WTC11 (cell line): ENCODE results near the gene NKX6-1. TPM values are rescaled to one million over a fixed set of nuclear protein-coding genes. Genes with fewer than 3 reads are reported as not detected.

ENCODE experiments used
- ATAC-seq: fragments of 200-7000 bp; cut with Tn5 transposase; 2 replicates; pipeline ENCODE4 v1.10.0; 2021; ENCODE audit warnings: mild to moderate bottlenecking, moderate library complexity
- CTCF ChIA-PET: fragments of 300-600 bp; sonication (Branson Sonifier 250); formaldehyde crosslinking; loops from one replicate; lab custom pipeline; 2021; ENCODE audit warnings: antibody characterized with exemption; lab: Charles Lee
- POLR2A ChIA-PET: fragments of 350-600 bp; sonication (Branson Sonifier 250); formaldehyde crosslinking; loops from one replicate; lab custom pipeline; 2021; ENCODE audit warnings: antibody characterized with exemption; lab: Charles Lee
- DNase-seq: peaks from one replicate; pipeline ENCODE4 v3.0.0; 2021; ENCODE audit warnings: low spot score
- H3K27ac Mint-ChIP-seq: 2 replicates; pipeline ENCODE4 v1.8.0; 2021; ENCODE audit warnings: mixed read lengths
- H3K27me3 Mint-ChIP-seq: 2 replicates; pipeline ENCODE4 v1.8.0; 2021; ENCODE audit warnings: low read depth, mild to moderate bottlenecking, moderate library complexity, mixed read lengths
- H3K36me3 Mint-ChIP-seq: 2 replicates; pipeline ENCODE4 v1.8.0; 2021; ENCODE audit warnings: mixed read lengths
- H3K4me1 Mint-ChIP-seq: 2 replicates; pipeline ENCODE4 v1.8.0; 2022; ENCODE audit warnings: mixed read lengths
- H3K4me3 Mint-ChIP-seq: 2 replicates; pipeline ENCODE4 v1.8.0; 2021; ENCODE audit warnings: mild to moderate bottlenecking, moderate library complexity, mixed read lengths
- H3K9me3 Mint-ChIP-seq: 2 replicates; pipeline ENCODE4 v1.8.0; 2021; ENCODE audit warnings: mixed read lengths
- CREM ChIP-seq: sonication (generic); formaldehyde crosslinking; IDR thresholded peaks from 2 replicates; pipeline ENCODE4 v1.8.1; 2022; ENCODE audit warnings: mild to moderate bottlenecking, missing genetic modification reagents, moderate library complexity
- FOXP1 ChIP-seq: sonication (generic); formaldehyde crosslinking; IDR thresholded peaks from 2 replicates; pipeline ENCODE4 v1.8.0; 2022; ENCODE audit warnings: missing genetic modification reagents, mild to moderate bottlenecking, moderate library complexity, borderline replicate concordance
- GRHL2 ChIP-seq: fragments of 250-450 bp; sonication (Bioruptor Pico); IDR thresholded peaks from 2 replicates; pipeline ENCODE4 v1.8.0; 2022; ENCODE audit warnings: mild to moderate bottlenecking, moderate library complexity; ENCODE audit not compliant: insufficient replicate concordance, severe bottlenecking
- HMGA2 ChIP-seq: fragments of 250-450 bp; sonication (Bioruptor Pico); IDR thresholded peaks from 2 replicates; pipeline ENCODE4 v1.4.0; 2021; ENCODE audit warnings: mild to moderate bottlenecking, moderate library complexity
- NFE2L1 ChIP-seq: sonication (generic); formaldehyde crosslinking; IDR thresholded peaks from 2 replicates; pipeline ENCODE4 v1.8.1; 2023; ENCODE audit warnings: missing genetic modification reagents
- OVOL2 ChIP-seq: fragments of 250-450 bp; sonication (Bioruptor Pico); IDR thresholded peaks from 2 replicates; pipeline ENCODE4 v1.9.0; 2021; ENCODE audit warnings: mild to moderate bottlenecking, borderline replicate concordance
- SP1 ChIP-seq: sonication (generic); formaldehyde crosslinking; conservative IDR thresholded peaks from 2 replicates; pipeline ENCODE4 v1.8.1; 2022; ENCODE audit warnings: missing genetic modification reagents
- ZNF121 ChIP-seq: sonication (generic); formaldehyde crosslinking; IDR thresholded peaks from 2 replicates; pipeline ENCODE4 v1.8.0; 2023; ENCODE audit warnings: missing genetic modification reagents
- ZNF138 ChIP-seq: sonication (generic); formaldehyde crosslinking; conservative IDR thresholded peaks from 2 replicates; pipeline ENCODE4 v1.8.1; 2022; ENCODE audit warnings: mild to moderate bottlenecking, moderate library complexity, missing genetic modification reagents
- ZNF232 ChIP-seq: sonication (generic); formaldehyde crosslinking; IDR thresholded peaks from 2 replicates; pipeline ENCODE4 v1.8.0; 2022; ENCODE audit warnings: mild to moderate bottlenecking, missing genetic modification reagents
- total RNA-seq: library from RNA; stranded (reverse); gene quantifications from 3 replicates; pipeline ENCODE4 v1.2.3, GENCODE V29; 2021
- TF ChIP-seq, protein P1 (sequence below): sonication (generic); formaldehyde crosslinking; IDR thresholded peaks from 2 replicates; pipeline ENCODE4 v1.8.0; 2022; ENCODE audit warnings: missing genetic modification reagents
- TF ChIP-seq, protein P2 (sequence below): sonication (generic); formaldehyde crosslinking; IDR thresholded peaks from 2 replicates; pipeline ENCODE4 v1.8.1; 2023; ENCODE audit warnings: mild to moderate bottlenecking, missing genetic modification reagents, borderline replicate concordance
- TF ChIP-seq, protein P3 (sequence below): sonication (generic); formaldehyde crosslinking; IDR thresholded peaks from 2 replicates; pipeline ENCODE4 v1.8.1; 2022; ENCODE audit warnings: low read depth, mild to moderate bottlenecking, moderate library complexity, missing genetic modification reagents, borderline replicate concordance
- TF ChIP-seq, protein P4 (sequence below): sonication (generic); formaldehyde crosslinking; IDR thresholded peaks from 2 replicates; pipeline ENCODE4 v1.8.0; 2022; ENCODE audit warnings: mild to moderate bottlenecking, missing genetic modification reagents
- TF ChIP-seq, protein P5 (sequence below): sonication (generic); formaldehyde crosslinking; IDR thresholded peaks from 2 replicates; pipeline ENCODE4 v1.8.0; 2023; ENCODE audit warnings: mild to moderate bottlenecking, missing genetic modification reagents
- TF ChIP-seq, protein P6 (sequence below): sonication (generic); formaldehyde crosslinking; IDR thresholded peaks from 2 replicates; pipeline ENCODE4 v1.8.0; 2022; ENCODE audit warnings: mild to moderate bottlenecking, missing genetic modification reagents

The NKX6-1 gene
- total RNA-seq, 1 experiment from 2014 or later, result 0.09 TPM

DNA sequence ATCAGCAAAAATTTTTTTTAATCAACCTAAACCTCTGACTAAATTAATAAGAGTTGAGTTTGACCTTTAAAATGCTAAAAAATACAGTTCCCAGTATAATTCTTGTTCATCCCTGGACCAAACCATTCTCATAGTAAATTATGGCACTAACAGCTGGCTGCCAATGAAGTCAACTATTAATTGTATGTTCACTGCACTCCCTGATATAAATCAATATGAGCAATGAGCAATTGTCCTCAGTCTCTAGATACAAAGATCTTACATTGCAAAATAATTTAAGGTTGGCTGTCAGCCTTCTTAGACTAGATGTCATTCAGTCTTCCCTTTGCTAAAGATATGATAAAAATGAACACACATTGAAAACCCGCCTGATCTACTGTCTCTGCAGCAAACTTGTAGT, 39.3 kb downstream of the NKX6-1 start:
- no peak for ATAC-seq
- Mint-ChIP-seq H3K4me1 (peaks cover 16% of the 10 kb centered on the region), H3K27me3 (no peaks in the 10 kb centered on the region), H3K36me3 (no peaks in the 10 kb centered on the region), H3K9me3 (no peaks in the 10 kb centered on the region), H3K4me3 (no peak overlapping the region), H3K27ac (no peak overlapping the region)
- TF ChIP-seq ZNF138 (CRISPR knock-in tag), result no peak
- TF ChIP-seq OVOL2 (CRISPR knock-in tag), result no peak
- no peak for TF ChIP-seq NFE2L1 (CRISPR knock-in tag)
- TF ChIP-seq, protein P1, sequence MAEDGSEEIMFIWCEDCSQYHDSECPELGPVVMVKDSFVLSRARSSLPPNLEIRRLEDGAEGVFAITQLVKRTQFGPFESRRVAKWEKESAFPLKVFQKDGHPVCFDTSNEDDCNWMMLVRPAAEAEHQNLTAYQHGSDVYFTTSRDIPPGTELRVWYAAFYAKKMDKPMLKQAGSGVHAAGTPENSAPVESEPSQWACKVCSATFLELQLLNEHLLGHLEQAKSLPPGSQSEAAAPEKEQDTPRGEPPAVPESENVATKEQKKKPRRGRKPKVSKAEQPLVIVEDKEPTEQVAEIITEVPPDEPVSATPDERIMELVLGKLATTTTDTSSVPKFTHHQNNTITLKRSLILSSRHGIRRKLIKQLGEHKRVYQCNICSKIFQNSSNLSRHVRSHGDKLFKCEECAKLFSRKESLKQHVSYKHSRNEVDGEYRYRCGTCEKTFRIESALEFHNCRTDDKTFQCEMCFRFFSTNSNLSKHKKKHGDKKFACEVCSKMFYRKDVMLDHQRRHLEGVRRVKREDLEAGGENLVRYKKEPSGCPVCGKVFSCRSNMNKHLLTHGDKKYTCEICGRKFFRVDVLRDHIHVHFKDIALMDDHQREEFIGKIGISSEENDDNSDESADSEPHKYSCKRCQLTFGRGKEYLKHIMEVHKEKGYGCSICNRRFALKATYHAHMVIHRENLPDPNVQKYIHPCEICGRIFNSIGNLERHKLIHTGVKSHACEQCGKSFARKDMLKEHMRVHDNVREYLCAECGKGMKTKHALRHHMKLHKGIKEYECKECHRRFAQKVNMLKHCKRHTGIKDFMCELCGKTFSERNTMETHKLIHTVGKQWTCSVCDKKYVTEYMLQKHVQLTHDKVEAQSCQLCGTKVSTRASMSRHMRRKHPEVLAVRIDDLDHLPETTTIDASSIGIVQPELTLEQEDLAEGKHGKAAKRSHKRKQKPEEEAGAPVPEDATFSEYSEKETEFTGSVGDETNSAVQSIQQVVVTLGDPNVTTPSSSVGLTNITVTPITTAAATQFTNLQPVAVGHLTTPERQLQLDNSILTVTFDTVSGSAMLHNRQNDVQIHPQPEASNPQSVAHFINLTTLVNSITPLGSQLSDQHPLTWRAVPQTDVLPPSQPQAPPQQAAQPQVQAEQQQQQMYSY (CRISPR knock-in tag), result no peak
- no peak for TF ChIP-seq GRHL2 (CRISPR knock-in tag)
- TF ChIP-seq, protein P2, sequence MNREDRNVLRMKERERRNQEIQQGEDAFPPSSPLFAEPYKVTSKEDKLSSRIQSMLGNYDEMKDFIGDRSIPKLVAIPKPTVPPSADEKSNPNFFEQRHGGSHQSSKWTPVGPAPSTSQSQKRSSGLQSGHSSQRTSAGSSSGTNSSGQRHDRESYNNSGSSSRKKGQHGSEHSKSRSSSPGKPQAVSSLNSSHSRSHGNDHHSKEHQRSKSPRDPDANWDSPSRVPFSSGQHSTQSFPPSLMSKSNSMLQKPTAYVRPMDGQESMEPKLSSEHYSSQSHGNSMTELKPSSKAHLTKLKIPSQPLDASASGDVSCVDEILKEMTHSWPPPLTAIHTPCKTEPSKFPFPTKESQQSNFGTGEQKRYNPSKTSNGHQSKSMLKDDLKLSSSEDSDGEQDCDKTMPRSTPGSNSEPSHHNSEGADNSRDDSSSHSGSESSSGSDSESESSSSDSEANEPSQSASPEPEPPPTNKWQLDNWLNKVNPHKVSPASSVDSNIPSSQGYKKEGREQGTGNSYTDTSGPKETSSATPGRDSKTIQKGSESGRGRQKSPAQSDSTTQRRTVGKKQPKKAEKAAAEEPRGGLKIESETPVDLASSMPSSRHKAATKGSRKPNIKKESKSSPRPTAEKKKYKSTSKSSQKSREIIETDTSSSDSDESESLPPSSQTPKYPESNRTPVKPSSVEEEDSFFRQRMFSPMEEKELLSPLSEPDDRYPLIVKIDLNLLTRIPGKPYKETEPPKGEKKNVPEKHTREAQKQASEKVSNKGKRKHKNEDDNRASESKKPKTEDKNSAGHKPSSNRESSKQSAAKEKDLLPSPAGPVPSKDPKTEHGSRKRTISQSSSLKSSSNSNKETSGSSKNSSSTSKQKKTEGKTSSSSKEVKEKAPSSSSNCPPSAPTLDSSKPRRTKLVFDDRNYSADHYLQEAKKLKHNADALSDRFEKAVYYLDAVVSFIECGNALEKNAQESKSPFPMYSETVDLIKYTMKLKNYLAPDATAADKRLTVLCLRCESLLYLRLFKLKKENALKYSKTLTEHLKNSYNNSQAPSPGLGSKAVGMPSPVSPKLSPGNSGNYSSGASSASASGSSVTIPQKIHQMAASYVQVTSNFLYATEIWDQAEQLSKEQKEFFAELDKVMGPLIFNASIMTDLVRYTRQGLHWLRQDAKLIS (CRISPR knock-in tag), result no peak
- TF ChIP-seq, protein P3, sequence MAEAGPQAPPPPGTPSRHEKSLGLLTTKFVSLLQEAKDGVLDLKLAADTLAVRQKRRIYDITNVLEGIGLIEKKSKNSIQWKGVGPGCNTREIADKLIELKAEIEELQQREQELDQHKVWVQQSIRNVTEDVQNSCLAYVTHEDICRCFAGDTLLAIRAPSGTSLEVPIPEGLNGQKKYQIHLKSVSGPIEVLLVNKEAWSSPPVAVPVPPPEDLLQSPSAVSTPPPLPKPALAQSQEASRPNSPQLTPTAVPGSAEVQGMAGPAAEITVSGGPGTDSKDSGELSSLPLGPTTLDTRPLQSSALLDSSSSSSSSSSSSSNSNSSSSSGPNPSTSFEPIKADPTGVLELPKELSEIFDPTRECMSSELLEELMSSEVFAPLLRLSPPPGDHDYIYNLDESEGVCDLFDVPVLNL (CRISPR knock-in tag), result no peak
- TF ChIP-seq, protein P4, sequence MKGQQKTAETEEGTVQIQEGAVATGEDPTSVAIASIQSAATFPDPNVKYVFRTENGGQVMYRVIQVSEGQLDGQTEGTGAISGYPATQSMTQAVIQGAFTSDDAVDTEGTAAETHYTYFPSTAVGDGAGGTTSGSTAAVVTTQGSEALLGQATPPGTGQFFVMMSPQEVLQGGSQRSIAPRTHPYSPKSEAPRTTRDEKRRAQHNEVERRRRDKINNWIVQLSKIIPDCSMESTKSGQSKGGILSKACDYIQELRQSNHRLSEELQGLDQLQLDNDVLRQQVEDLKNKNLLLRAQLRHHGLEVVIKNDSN (CRISPR knock-in tag), result no peak
- TF ChIP-seq ZNF121, result no peak
- TF ChIP-seq ZNF232, result no peak
- TF ChIP-seq, protein P5, sequence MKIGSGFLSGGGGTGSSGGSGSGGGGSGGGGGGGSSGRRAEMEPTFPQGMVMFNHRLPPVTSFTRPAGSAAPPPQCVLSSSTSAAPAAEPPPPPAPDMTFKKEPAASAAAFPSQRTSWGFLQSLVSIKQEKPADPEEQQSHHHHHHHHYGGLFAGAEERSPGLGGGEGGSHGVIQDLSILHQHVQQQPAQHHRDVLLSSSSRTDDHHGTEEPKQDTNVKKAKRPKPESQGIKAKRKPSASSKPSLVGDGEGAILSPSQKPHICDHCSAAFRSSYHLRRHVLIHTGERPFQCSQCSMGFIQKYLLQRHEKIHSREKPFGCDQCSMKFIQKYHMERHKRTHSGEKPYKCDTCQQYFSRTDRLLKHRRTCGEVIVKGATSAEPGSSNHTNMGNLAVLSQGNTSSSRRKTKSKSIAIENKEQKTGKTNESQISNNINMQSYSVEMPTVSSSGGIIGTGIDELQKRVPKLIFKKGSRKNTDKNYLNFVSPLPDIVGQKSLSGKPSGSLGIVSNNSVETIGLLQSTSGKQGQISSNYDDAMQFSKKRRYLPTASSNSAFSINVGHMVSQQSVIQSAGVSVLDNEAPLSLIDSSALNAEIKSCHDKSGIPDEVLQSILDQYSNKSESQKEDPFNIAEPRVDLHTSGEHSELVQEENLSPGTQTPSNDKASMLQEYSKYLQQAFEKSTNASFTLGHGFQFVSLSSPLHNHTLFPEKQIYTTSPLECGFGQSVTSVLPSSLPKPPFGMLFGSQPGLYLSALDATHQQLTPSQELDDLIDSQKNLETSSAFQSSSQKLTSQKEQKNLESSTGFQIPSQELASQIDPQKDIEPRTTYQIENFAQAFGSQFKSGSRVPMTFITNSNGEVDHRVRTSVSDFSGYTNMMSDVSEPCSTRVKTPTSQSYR, result no peak
- POLR2A ChIA-PET, result no interaction called here
- CTCF ChIA-PET, result interaction anchor here (2.5 kb wide), 1 partner anchor 8 kb away, joined by 10 read pairs; no protein-coding TSS in a partner anchor
- DNase-seq, result no peak

DNA sequence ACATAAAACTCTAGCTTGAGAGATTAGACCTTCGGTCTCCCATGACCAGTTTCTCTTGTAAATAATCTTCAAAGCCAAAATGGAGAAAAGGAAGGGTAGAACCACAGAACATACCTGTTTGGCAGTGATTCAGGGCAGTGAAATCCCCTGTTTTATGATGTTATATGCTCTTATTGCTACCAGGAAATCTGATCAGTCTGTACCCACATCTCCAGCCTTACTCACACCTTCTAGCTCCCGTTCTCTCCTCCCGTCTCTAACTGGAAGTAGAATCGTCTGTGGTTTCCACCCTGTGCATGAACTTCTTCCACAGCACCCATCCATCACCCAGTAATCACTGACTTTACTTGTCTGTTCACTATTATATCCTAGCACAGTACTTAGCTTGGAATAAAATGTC, 42.9 kb downstream of the NKX6-1 start:
- ChIA-PET POLR2A (no interaction called here), CTCF (interaction anchor here (0.6 to 2.7 kb wide), 3 partner anchors 25 to 72 kb away, joined by 3 to 12 read pairs (median 3); no protein-coding TSS in a partner anchor)
- Mint-ChIP-seq H3K9me3 (no peaks in the 10 kb centered on the region), H3K27ac (no peak overlapping the region), H3K4me1 (peaks cover 16% of the 10 kb centered on the region), H3K36me3 (no peaks in the 10 kb centered on the region), H3K4me3 (no peak overlapping the region), H3K27me3 (no peaks in the 10 kb centered on the region)
- no peak for DNase-seq
- ATAC-seq, result no peak
- TF ChIP-seq SP1, result no peak
- TF ChIP-seq, protein P6, sequence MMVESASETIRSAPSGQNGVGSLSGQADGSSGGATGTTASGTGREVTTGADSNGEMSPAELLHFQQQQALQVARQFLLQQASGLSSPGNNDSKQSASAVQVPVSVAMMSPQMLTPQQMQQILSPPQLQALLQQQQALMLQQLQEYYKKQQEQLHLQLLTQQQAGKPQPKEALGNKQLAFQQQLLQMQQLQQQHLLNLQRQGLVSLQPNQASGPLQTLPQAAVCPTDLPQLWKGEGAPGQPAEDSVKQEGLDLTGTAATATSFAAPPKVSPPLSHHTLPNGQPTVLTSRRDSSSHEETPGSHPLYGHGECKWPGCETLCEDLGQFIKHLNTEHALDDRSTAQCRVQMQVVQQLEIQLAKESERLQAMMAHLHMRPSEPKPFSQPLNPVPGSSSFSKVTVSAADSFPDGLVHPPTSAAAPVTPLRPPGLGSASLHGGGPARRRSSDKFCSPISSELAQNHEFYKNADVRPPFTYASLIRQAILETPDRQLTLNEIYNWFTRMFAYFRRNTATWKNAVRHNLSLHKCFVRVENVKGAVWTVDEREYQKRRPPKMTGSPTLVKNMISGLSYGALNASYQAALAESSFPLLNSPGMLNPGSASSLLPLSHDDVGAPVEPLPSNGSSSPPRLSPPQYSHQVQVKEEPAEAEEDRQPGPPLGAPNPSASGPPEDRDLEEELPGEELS (CRISPR knock-in tag), result no peak
- TF ChIP-seq CREM (CRISPR knock-in tag), result no peak
- TF ChIP-seq HMGA2 (CRISPR knock-in tag), result no peak
- TF ChIP-seq, protein P3 (CRISPR knock-in tag), result no peak
- TF ChIP-seq FOXP1 (CRISPR knock-in tag), result no peak
